Measurements from ENCODE around the gene MT1E.
A peak's percentile ranks its signal among the peaks of the same experiment; 100 is the strongest.

The MT1E gene

DNA sequence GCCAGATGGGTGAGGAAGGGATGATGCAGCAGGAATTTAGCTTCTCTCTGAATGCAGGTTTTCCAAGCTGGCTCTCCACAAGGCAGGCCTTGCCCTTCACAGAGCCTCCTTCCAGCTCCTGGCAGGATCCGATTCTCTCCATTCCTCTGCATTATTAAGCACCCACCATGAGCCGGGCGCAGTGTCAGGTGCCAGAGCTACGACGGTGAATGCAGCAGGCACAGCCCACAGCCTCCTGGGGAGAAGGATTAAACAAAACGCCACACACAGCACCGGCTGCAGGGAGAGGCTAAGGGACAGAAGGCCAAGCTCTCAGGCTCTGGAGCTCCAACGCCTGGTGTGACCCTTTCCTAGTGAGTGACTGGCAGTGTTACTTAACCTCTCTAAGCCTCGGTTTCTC lies 24.3 kb upstream of the MT1E start:
- Histone ChIP-seq H3K4me1 (ENCODE audit: insufficient read depth, poor library complexity, severe bottlenecking) (peaks cover 9% of the 10 kb centered on the region), H3K36me3 (ENCODE audit: low read depth) (no peaks in the 10 kb centered on the region), H3K9me3 (ENCODE audit: severe bottlenecking) (no peaks in the 10 kb centered on the region), H3K4me3 (ENCODE audit: severe bottlenecking) (no peak overlapping the region), H3K27me3 (ENCODE audit: insufficient read depth, poor library complexity, severe bottlenecking) (no peaks in the 10 kb centered on the region), H3K27ac (ENCODE audit: poor library complexity, severe bottlenecking) (no peak overlapping the region)
- no peak for ATAC-seq (ENCODE audit: low read depth)
- DNase-seq (ENCODE audit: low spot score), result no peak
- TF ChIP-seq, protein P1, sequence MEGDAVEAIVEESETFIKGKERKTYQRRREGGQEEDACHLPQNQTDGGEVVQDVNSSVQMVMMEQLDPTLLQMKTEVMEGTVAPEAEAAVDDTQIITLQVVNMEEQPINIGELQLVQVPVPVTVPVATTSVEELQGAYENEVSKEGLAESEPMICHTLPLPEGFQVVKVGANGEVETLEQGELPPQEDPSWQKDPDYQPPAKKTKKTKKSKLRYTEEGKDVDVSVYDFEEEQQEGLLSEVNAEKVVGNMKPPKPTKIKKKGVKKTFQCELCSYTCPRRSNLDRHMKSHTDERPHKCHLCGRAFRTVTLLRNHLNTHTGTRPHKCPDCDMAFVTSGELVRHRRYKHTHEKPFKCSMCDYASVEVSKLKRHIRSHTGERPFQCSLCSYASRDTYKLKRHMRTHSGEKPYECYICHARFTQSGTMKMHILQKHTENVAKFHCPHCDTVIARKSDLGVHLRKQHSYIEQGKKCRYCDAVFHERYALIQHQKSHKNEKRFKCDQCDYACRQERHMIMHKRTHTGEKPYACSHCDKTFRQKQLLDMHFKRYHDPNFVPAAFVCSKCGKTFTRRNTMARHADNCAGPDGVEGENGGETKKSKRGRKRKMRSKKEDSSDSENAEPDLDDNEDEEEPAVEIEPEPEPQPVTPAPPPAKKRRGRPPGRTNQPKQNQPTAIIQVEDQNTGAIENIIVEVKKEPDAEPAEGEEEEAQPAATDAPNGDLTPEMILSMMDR (IDR thresholded peaks at IDR 0.05; ENCODE audit: poor library complexity, severe bottlenecking), result no peak

DNA sequence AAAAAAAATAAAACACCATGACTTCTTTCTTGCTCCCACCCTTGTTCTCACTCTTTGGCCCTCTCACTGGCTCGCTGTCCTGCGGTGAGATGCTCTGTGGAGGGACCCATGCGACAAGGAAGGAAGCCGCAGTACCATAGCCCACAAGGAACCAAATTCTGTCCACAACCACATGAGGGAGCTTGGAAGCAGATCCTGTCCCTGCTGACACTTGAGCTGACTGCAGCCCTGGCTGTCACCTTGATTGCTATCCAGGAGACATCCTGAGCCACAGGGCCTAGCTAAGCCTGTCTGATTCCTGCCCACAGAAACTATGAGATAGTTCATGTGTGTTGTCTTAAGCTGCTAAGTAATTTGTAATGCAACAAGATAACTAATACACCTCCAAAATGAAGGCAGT lies 22.0 kb upstream of the MT1E start:
- ATAC-seq (ENCODE audit: low read depth), result no peak
- TF ChIP-seq, protein P1 (IDR thresholded peaks at IDR 0.05; ENCODE audit: poor library complexity, severe bottlenecking), result peak; percentile 69
- no peak for DNase-seq (ENCODE audit: low spot score)
- Histone ChIP-seq H3K27ac (ENCODE audit: poor library complexity, severe bottlenecking) (peak overlapping the region; percentile 100), H3K9me3 (ENCODE audit: severe bottlenecking) (no peaks in the 10 kb centered on the region), H3K4me3 (ENCODE audit: severe bottlenecking) (no peak overlapping the region), H3K36me3 (ENCODE audit: low read depth) (peaks cover 2% of the 10 kb centered on the region), H3K27me3 (ENCODE audit: insufficient read depth, poor library complexity, severe bottlenecking) (no peaks in the 10 kb centered on the region), H3K4me1 (ENCODE audit: insufficient read depth, poor library complexity, severe bottlenecking) (peaks cover 24% of the 10 kb centered on the region)

DNA sequence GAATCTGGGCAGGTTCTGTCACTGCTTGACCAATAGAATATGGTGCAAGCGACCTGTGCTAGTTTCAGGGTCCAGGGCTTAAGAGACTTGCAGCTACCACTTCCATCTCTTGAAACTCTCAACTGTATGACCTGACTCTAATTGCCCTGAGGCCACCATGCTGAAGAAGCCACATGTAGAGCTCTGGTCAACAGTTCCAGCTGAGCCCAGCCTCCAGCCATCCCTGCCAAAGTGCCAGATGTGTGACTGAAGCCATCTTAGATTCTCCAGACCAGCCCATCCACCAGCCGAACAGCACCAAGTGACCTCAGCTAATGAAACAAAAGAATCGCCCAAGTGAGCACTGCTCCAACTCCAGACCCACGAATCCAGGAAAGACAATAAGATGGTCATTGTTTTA lies 20.6 kb upstream of the MT1E start:
- Histone ChIP-seq H3K27ac (ENCODE audit: poor library complexity, severe bottlenecking) (peak overlapping the region; percentile 100), H3K4me1 (ENCODE audit: insufficient read depth, poor library complexity, severe bottlenecking) (peaks cover 25% of the 10 kb centered on the region), H3K9me3 (ENCODE audit: severe bottlenecking) (no peaks in the 10 kb centered on the region), H3K36me3 (ENCODE audit: low read depth) (peaks cover 16% of the 10 kb centered on the region), H3K27me3 (ENCODE audit: insufficient read depth, poor library complexity, severe bottlenecking) (no peaks in the 10 kb centered on the region), H3K4me3 (ENCODE audit: severe bottlenecking) (no peak overlapping the region)
- TF ChIP-seq, protein P1 (IDR thresholded peaks at IDR 0.05; ENCODE audit: poor library complexity, severe bottlenecking), result no peak
- DNase-seq (ENCODE audit: low spot score), result no peak
- no peak for ATAC-seq (ENCODE audit: low read depth)

DNA sequence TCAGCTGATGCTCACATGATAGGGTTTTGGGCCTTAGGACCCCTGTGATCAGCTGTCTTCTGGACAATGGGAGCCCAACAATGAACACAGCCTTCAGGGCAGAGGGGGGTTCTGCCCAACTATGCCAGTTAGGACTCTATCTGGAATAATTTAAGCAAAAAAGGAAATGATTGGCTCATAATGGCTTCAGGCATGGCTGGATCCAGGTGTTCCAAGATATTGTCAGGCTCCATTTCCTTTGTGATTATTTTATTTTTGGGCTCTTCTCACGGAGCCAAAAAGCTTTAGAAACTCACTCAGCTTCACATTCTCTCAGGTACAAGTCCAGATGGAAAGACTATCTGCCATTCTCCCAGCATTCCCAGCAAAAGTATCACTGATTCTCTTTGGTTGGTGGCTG lies 20.1 kb upstream of the MT1E start:
- TF ChIP-seq, protein P1 (IDR thresholded peaks at IDR 0.05; ENCODE audit: poor library complexity, severe bottlenecking), result no peak
- Histone ChIP-seq H3K4me3 (ENCODE audit: severe bottlenecking) (no peak overlapping the region), H3K27me3 (ENCODE audit: insufficient read depth, poor library complexity, severe bottlenecking) (no peaks in the 10 kb centered on the region), H3K27ac (ENCODE audit: poor library complexity, severe bottlenecking) (peak overlapping the region; percentile 100), H3K4me1 (ENCODE audit: insufficient read depth, poor library complexity, severe bottlenecking) (peaks cover 30% of the 10 kb centered on the region), H3K9me3 (ENCODE audit: severe bottlenecking) (no peaks in the 10 kb centered on the region), H3K36me3 (ENCODE audit: low read depth) (peaks cover 17% of the 10 kb centered on the region)
- no peak for ATAC-seq (ENCODE audit: low read depth)
- DNase-seq (ENCODE audit: low spot score), result no peak

DNA sequence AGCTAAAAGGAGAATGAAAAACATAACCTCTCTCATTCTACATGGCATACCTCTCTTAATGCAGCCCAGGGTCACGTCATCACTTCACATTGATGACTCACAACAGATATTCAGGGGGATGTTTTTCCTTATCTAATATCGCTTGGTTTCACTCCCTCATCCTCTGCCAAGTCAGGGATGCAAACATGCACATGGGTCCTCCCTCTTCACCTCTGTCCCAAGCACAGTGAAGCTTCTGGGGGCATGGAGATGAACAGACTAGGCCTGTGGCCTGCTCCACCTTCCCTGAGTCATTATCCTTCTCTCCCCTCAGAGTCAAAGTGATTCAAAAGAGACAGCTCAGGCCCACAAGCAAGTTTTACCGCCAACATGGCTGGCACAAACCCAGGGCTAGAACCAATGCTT lies 19.5 kb upstream of the MT1E start:
- ATAC-seq (ENCODE audit: low read depth) (peak; percentile 4; the same call in 1 of the 3 replicates), DNase-seq (ENCODE audit: low spot score) (no peak)
- peaks cover 36% of the 10 kb centered on the region for H3K4me1 ChIP-seq (ENCODE audit: insufficient read depth, poor library complexity, severe bottlenecking)
- peaks cover 17% of the 10 kb centered on the region for H3K36me3 ChIP-seq (ENCODE audit: low read depth)
- TF ChIP-seq, protein P1 (IDR thresholded peaks at IDR 0.05; ENCODE audit: poor library complexity, severe bottlenecking), result no peak
- H3K27me3 ChIP-seq (ENCODE audit: insufficient read depth, poor library complexity, severe bottlenecking), result no peaks in the 10 kb centered on the region
- no peak overlapping the region for H3K4me3 ChIP-seq (ENCODE audit: severe bottlenecking)
- no peaks in the 10 kb centered on the region for H3K9me3 ChIP-seq (ENCODE audit: severe bottlenecking)
- H3K27ac ChIP-seq (ENCODE audit: poor library complexity, severe bottlenecking), result peak overlapping the region; percentile 100

Measured in RWPE2 (cell line).